PC-9 (cell line): ENCODE data around the gene METAP2.

Experiments
- EZH2 ChIP-seq: fragments of 200-600 bp; sonication (generic); IDR thresholded peaks from 2 replicates; pipeline ENCODE4 v1.8.0; 2017; ENCODE audit warnings: antibody characterized with exemption, low read depth
- TF ChIP-seq, protein P1 (sequence below): fragments of 200-600 bp; sonication (generic); conservative IDR thresholded peaks from 2 replicates; pipeline ENCODE4 v1.6.1; 2017; ENCODE audit warnings: mixed run types, antibody characterized with exemption, mild to moderate bottlenecking, moderate library complexity

DNA sequence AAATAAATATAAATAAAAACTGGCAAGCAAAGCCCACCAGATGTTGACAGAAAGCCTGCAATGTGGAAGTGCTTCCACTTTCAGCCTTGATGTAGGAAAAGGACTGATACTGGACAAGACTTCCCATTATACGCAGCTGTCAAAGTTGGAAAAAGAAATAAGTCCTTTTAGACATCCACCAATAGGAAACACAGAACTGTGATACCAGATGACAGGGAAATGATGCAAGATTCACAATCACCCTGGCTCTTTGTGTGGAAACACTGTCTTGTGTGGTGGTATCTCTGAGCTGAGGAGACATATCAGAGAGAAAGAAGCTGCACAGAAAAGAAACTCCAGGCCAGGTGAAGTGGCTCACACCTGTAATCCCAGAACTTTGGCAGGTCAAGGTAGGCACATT, 13.8 kb upstream of the METAP2 start:
- TF ChIP-seq, protein P1, sequence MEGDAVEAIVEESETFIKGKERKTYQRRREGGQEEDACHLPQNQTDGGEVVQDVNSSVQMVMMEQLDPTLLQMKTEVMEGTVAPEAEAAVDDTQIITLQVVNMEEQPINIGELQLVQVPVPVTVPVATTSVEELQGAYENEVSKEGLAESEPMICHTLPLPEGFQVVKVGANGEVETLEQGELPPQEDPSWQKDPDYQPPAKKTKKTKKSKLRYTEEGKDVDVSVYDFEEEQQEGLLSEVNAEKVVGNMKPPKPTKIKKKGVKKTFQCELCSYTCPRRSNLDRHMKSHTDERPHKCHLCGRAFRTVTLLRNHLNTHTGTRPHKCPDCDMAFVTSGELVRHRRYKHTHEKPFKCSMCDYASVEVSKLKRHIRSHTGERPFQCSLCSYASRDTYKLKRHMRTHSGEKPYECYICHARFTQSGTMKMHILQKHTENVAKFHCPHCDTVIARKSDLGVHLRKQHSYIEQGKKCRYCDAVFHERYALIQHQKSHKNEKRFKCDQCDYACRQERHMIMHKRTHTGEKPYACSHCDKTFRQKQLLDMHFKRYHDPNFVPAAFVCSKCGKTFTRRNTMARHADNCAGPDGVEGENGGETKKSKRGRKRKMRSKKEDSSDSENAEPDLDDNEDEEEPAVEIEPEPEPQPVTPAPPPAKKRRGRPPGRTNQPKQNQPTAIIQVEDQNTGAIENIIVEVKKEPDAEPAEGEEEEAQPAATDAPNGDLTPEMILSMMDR: no peak
- no peak for TF ChIP-seq EZH2
